ENCODE results near the gene FOXD4L1.
"Not testable (repeated sequence)": the region's sequence is repeated elsewhere in the genome, so short reads cannot be mapped to it uniquely, and the experiment has no call there.

GRCh38 chr2:113541976-113542485, 43.6 kb downstream of the FOXD4L1 start:
- TF ChIP-seq CTCF, POLR2A (IDR thresholded peaks at IDR 0.05): not testable (repeated sequence)
